SU-DHL-6 (cell line): ENCODE data around the gene HNRNPUL1.

Experiments
- EZH2phosphoT487 ChIP-seq: fragments of 200-600 bp; sonication (generic), shearing (Covaris generic); conservative IDR thresholded peaks from 2 replicates; pipeline ENCODE4 v1.6.1; 2018; ENCODE audit warnings: mild to moderate bottlenecking, antibody characterized with exemption, low read length, moderate library complexity, mixed read lengths
- TF ChIP-seq, protein P1 (sequence below): fragments of 200-600 bp; sonication (generic); IDR thresholded peaks from one replicate; pipeline ENCODE4 v1.5.1; 2017; ENCODE audit warnings: antibody characterized with exemption, mild to moderate bottlenecking, low read length, moderate library complexity; ENCODE audit not compliant: insufficient read depth, poor library complexity, severe bottlenecking

DNA sequence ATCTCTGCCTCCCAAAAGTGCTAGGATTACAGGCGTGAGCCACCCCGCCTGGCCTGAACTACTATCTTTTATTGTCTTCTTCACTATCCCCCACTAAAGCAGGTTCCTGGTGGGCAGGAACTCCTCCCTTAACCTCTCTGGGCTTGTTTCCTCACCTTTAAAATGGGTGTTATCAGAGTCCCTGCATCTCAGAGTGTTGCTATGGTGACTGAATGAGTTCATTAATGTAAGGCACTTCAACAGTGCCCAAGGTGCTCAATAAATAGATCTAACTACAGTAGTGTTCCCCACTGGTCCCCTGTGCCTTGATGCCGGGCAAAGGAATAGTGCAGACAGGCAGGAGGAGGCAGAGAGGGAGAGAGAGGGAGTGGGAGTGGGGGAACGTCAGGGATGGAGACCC is 66.3 kb downstream of the HNRNPUL1 start:
- TF ChIP-seq, protein P1, sequence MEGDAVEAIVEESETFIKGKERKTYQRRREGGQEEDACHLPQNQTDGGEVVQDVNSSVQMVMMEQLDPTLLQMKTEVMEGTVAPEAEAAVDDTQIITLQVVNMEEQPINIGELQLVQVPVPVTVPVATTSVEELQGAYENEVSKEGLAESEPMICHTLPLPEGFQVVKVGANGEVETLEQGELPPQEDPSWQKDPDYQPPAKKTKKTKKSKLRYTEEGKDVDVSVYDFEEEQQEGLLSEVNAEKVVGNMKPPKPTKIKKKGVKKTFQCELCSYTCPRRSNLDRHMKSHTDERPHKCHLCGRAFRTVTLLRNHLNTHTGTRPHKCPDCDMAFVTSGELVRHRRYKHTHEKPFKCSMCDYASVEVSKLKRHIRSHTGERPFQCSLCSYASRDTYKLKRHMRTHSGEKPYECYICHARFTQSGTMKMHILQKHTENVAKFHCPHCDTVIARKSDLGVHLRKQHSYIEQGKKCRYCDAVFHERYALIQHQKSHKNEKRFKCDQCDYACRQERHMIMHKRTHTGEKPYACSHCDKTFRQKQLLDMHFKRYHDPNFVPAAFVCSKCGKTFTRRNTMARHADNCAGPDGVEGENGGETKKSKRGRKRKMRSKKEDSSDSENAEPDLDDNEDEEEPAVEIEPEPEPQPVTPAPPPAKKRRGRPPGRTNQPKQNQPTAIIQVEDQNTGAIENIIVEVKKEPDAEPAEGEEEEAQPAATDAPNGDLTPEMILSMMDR, result no peak
- no peak for TF ChIP-seq EZH2phosphoT487
